GM21515 (cell line): ENCODE results near the gene PRX.
"Not testable (repeated sequence)": the region's sequence is repeated elsewhere in the genome, so short reads cannot be mapped to it uniquely, and the experiment has no call there.

Experiments used
- ATAC-seq: cut with Tn5 transposase; IDR thresholded peaks from one replicate; pipeline ENCODE4 v1.9.1; 2021; ENCODE audit not compliant: unreplicated experiment

Gene PRX

DNA sequence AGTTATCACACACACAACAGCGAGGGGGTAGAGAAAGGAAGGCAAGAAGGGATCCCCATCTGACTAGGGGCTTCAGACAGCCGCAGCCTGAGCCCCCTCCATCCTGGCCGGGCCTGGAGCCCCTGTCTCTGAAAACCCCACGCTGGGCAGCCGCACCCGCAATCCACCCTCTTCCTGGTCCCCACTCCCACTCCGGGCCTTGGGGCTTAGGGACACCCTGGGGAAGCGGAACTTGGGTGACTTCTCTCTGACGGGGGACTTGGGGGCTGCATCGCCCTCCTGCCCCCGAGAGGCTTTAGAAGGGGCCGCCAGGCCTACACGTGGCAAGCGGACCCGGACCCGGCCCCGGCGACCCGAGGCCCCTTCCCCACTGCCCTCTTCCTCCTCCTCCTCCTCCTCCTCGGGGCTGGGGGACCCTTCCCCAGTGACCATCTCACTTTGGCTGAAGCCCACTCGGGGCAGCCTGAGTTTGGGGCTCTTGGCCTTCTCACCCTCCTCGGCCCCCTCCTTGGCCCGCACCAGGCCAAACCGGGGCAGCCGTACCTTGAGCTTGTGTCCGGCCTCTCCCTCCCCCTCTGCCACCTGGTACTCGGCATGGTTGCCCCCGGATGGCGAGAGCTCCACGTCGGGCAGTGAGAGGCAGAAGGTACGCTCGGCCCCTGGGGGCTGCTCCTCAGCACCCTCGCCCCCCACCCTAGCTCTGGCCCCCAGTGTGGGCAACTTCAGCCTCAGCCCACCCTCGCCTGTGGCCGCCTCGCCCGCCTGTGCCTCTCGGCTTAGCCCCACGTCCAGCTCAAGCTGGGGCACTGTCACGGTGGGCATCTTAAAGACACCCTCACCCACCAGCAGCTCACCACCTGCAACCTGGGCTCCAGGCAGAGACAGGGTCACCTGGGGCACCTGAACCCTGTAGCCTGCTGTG, 19.0 kb downstream of the PRX start:
- no peak for ATAC-seq

DNA sequence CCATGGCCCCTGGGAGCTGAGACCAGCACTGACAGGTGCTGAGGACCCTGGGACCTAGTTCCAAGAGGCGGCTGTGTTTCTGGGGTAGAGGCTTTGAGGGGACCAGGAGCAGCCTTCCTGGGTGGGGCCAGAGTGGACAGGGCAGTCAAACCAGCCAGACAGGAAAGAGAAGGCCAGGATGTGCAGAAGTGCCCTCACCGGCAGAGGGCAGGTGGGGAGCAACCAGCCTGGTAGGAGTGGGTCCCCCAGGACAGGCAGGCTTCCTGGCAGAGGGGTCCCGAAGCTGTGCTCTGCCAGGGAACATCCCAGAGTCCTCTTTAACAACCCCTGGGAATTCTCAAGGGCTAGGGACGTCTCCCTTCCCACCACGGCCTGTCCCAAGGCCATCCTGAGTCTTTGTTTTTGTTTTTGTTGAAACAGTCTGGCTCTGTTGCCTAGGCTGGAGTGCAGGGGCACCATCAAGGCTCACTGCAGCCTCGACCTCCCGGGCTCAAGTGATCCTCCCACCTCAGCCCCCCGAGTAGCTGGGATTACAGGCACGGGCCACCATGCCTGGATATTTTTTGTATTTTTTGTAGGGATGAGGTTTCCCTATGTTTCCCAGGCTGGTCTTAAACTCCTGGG, 20.2 kb downstream of the PRX start:
- ATAC-seq: no peak

DNA sequence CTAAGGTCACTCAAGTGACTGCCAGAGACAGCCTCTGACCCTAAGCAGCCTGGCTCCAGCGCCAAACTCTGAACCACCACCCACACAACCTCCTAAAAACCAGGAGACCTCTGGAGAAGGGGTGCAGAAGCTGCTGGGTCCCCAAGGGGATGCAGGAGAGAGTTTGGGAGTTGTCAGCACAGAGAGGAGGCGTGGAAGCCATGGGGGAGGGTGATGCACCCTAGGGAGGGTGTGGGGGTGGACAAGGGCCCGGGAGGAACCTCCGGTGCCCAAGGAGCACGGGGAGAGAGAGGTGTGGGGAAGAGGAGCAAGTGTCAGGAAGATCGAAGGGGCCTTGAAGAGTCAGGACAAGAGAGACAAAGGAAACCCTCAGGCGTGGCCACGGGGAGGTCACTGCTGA, 21.1 kb downstream of the PRX start:
- no peak for ATAC-seq

DNA sequence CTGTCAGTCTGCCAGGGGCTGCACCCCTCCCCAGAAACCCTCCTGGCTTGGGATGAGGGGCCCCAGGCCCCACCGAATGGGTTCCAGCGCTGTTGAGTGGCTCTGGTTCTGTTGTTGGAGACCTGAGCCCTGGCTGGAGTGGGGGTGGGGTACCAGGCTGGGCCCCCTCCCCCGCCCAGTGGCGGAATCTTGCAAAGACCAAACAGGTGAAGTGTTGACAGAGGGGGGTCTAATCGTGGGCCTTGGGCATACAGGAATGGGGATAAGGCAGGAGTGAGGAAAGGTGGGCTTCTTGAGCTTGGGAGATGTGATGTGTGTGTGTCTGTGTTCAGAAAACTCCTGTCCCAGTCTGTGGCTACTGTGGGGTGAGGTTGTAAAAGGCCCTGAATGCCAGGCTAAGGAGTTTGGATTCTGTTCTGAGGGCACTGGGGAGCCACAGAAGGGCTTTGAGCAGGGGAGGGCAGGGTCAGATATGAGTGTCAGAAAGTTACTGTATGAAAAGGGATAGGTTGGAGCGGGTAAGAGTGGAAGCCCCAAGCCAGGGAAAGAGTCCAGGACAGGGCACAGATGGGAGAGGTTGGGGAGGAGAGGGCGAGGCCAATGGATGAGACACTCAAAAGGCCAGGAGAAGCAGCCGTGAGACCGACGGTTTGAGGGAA, 23.0 kb downstream of the PRX start, which contains the start of gene HIPK4:
Gene HIPK4 (minus strand): TSS at position 98 of the 659 bp plus-strand sequence. CDS start 279 bp downstream, outside the sequence.
- no peak for ATAC-seq

DNA sequence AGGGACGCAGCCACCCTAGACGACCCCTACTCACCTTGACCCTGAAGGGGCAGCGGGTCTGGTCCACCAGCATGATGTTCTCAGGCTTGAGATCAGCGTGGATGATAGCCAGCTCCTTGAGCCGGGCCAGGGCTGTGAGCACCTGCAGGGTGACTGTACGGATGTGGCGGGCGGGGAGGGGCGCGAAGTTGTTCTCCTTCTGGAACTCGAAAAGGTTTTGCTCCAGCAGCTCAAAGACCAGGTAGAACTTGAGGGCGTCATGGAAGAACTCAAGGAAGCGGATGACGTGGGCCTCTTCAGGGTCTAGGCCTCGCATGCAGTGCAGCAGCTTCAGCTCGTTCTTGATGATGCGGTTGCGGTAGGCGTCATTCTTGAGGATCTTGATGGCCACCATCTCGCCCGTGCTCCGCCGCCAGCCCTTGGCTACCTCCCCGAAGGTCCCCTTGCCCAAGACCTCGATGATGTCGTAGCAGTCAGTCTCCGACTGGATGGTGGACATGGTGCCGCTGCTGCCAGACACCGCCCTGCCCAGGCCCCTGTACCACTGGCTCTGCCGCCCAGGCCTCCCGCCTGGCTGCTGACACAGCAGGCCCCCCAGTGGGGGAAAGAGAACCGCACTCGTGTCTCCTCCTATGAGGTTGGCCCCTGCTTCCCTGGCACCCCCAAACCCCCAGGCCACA, 23.6 kb downstream of the PRX start:
- no peak for ATAC-seq

DNA sequence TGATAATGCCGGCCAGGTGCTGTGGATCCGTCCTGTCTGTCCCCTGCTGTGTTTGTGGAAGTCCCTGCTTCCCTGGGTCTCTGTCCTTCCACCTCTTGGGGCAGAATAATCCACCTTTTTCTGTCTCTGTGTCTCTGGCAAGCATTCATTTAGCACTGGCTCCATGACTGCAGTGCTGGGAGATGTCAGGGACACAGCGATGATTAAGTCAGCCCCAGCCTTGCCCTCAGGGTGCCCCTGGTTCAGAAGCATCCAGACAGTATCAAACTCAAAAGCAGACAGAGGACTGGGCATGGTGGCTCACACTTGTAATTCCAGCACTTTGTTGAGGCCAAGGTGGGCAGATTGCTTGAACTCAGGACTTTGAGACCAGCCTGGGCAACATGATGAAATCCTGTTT, 24.7 kb downstream of the PRX start:
- no peak for ATAC-seq

DNA sequence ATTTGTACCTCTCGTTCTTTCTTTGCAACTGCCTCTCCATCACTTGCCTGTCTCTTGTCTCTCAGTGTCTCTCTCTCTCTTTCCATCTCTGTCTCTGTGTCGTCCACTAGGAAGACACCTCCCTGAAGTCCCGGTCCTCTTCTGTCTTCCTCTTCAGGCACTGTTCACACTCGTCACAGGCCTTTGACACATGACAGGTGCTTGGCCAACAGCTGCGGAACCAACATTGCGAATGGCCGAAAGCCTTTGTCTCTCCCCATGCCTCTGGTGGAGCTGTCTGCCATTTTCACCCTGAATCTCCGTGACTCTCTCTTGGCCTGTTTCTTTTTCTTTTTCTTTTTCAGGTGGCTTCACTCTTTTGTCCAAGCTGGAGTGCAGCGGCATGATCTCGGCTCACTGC, 26.0 kb downstream of the PRX start:
- no peak for ATAC-seq

DNA sequence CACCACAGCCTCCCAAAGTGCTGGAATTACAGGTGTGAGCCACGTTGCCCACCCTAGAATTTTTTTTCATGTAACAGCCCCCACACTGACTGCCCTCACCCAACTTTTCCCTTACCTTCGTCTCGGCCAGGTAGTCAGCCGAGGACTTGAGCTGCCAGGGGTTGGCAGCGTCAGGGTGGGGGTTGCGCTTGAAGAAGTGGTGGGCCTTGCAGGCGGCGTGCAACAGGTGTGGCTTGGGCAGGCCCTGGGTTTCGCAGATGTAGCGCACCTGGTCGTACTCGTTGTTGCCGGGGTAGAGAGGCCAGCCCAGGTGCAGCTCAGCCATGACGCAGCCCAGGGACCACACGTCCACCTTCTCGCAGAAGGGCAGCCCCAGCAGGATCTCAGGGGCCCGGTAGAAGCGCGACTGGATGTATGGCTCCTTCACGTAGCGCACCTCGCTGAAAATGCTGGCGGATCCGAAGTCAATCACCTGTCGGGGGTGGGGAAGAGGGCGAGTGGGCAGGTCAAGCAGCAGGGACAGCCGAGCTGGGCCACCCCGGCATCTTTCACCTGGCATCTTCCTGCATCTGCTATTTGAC, 29.4 kb downstream of the PRX start:
- ATAC-seq: no peak

DNA sequence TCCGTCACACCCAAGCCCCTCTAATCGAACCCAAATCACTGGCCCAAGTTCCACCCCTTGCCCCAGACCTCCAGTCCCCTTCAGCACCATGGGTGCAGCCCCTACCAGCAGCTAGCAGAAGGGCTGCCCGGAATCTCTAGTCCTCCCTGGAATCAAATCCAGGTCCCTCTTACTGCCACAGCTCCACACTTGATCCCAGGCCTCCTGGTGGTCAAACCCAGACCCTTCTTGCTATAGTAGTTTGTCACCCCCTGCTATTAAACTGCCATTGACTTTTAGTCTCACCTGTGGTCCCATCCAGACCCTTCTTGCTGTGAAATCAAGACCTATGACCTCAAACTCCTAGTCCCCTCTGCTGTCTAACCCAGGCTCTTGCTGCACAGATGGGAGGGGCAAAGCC, 31.9 kb downstream of the PRX start:
- ATAC-seq: no peak

DNA sequence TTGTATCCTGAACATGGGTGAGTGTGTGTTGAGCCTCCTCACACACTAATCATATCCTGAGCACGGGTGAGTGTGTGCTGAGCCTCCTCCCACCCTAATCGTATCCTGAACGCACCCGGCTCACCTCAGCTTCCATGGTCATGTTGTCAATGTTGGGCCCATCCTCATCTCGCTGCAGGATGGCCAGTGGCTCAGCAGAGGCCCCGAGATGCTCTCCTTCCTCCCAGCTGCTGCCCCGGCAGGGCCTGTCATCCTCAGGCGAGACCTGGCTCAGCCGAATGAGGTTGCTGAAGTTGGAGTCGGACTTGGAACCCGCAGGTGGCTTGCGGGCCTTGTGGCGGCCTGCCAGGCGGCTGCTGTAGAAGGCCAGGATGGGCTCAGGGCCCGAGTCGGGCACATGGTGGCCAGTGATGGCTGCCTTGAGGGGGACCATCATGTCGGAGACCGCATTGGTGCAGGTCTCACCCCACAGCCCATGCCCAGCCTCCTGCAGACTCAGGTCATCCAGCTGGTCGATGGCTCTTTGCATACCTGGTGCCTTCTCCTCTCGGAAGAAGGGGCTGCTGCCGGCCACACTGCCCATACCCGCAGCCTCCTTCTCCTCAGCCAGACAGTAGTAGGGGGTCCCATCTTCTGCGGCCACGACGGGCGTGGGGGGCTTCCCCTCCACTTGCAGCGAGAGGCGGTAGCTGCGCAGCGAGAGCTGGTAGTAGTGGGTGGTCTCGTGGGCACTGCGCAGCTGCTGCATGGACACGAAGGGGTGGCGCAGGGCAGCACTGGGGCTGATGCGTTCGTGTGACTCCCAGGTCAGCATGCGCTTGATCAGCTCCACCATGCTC, 32.8 kb downstream of the PRX start:
- ATAC-seq: no peak

DNA sequence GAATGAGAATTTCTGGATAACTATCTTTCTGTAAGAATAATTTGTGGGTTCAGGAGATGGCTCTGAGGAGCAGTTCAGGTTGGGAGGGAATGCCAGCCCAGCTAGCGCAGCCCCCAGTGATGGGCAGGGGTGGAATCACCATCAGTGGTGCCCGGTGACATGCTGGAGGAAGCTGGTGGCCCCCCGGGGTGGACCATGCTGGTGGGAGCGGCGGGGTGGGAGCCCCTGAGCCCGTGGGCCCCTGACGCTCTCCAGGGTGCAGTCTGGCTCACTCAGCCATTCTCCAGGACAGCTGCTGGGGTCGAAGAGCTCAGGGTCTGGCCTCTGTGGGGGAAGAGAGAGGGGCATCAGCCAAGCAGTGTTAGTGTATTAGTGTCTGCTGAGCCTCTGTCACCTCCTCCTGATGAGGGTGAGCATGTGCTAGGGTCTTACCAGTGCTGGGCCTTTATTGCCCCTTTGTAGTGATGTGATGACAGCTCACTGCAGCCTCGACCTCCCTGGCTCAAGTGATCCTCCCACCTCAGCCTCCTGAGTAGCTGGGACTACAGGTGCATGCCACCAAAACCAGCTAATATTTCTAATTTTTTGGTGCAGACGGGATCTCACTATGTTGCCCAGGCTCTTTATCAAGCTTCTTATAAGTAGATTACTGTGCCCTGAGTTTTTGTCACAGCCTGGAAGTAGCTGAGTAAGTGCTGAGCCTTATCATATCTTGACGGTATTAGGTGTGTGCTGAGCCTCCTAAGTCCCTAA, 33.6 kb downstream of the PRX start:
- ATAC-seq: no peak

DNA sequence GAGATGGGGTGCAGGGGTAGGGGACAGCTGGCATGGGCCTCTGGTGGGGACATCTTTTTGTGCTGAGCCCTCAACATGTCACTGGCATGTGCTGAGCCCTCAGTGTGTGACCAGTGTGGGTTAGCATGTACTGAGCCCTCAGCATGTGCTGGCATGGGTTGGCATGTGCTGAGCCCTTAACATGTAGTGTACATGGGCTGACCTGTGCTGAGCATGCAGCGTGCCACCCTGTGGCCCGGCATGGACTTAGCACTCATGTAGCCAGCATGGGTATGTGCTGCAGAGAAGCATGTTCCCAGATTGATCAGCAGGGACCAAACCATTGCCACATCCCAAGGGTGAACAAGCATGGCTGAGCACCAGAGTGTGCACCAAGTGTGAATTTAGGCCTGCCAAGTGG, 34.7 kb downstream of the PRX start:
- no peak for ATAC-seq

DNA sequence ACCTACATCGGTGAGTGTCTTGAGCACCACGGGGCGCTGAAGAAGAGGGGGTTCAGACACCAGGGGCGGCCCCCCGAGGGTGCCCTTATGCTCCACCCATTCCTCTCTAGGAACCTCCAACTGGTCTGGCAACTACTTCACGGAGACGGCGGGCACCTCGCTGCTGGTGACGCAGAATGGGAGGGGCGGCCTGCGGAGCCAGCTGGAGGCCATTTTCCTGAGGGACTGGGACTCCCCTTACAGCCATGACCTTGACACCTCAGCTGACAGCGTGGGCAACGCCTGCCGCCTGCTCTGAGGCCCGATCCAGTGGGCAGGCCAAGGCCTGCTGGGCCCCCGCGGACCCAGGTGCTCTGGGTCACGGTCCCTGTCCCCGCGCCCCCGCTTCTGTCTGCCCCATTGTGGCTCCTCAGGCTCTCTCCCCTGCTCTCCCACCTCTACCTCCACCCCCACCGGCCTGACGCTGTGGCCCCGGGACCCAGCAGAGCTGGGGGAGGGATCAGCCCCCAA, 35.2 kb downstream of the PRX start:
- ATAC-seq: no peak

DNA sequence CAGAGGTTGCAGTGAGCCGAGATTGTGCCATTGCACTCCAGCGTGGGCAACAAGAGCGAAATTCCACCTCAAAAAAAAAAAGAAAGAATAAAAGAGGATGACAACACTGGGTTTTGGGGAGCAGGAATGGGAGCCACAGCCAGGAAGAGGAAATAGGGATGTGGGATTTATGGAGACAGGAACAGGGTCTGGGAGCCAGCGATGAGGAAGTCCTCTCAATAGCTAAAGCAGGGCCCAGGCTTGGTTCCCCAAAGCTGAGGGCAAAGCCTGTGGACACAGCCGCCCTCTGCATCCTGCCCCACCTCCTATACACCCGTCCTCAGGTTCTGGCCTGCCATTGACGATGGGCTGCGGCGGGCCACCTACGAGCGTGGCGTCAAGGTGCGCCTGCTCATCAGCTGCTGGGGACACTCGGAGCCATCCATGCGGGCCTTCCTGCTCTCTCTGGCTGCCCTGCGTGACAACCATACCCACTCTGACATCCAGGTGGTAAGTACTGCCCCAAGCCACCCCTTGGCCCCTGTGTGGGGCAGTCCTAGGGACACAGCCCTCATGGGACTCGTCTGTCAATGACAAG, 36.8 kb downstream of the PRX start:
- no peak for ATAC-seq

DNA sequence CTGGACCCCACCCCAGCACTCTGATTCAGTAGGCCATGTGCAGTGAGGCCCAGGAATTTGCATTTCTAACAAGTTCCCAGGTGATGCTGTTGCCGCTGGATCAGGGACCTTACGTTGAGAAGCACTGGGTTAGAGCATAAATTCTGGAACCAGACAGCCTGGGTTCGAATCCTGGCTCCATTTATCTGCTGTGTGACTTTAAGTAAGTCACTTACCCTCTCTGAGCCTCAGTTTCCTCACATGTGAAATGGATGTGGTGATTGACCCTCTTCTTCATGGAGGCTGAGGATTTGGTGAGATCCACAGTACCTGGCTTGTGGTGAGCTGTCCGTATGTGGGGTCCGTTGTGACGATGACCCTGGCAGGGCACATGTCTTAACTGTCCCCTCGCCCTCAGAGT, 39.1 kb downstream of the PRX start:
- no peak for ATAC-seq

DNA sequence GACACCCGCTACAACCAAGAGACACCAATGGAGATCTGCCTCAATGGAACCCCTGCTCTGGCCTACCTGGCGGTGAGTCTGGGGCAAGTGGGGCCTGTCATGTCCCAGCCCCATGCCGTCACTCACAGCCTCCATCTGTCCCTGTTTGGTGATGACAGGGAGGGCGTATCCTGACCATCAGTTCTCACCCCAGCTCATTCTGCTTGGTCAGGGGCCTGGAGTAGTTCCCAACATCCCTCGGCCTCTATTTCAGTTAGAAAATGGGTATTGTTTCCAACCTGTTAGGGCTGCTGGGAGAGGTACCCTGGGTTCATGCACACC, 41.4 kb downstream of the PRX start:
- ATAC-seq: no peak

DNA sequence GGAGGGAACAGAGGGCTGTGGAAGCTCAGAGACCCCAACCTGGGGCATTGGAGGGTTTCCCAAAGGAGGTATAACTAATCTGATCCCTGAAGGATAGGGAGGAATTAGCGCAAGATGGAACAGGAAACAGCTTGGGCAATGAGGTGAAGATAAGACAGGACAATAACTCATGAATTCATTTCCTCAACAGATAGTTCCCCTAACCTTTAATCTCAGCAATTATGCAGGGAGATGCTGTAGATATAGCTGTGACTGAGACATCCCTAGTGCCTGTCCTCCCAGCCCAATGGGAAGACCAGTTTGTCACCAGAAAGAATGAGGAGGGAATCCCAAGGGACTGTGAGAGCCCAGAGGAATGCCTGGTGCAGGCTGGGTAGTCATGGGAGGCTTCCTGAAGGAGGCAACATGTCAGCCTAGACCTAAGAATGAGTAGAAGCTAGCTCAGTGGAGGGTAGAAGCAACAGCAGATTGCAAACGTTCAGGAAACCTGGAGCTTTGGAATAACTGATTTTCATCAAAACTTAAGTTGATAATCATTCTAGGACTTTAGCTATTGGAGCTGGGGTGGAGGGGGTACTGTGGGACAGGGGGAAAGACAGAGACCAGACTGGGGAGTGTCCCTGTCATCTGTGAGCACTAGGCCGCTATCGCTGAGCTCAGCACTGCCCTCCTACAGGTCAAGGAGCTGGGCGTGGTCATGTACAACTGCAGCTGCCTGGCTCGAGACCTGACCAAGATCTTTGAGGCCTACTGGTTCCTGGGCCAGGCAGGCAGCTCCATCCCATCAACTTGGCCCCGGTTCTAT, 42.0 kb downstream of the PRX start:
- ATAC-seq: no peak

DNA sequence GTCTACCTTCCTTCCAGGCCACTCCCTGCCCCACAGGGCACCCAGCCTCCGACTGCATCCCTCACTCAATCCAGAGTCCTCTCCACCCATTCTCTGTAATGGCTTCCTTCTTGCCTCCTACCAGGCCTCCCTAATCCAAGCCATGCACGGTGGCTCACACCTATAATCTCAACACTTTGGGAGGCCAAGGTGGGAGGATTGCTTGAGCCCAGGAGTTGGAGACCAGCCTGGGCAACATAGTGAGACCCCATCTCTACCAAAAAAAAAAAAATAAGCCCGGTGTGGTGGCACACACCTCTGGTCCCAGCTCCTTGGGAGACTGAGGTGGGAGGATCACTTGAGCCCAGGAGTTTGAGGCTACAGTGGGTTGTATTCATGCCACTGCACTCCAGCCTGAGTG, 42.9 kb downstream of the PRX start:
- not testable (repeated sequence) for ATAC-seq
